Muscle layer of colon (tissue), 2 donors: ENCODE results near the gene UNC119.

Experiments used
- H3K27ac ChIP-seq: one replicate; pipeline ENCODE4 v1.7.0; 2013; ENCODE audit warnings: low read depth, mild to moderate bottlenecking, low read length, moderate library complexity
- H3K27me3 ChIP-seq, 2 donors: one replicate each; pipeline ENCODE4 v1.7.0; 2013; ENCODE audit warnings: low read length in 2 of 2, mild to moderate bottlenecking in 2 of 2; ENCODE audit not compliant: insufficient read depth in 2 of 2, control insufficient read depth in 1 of 2
- H3K36me3 ChIP-seq: one replicate; pipeline ENCODE4 v1.7.0; 2013; ENCODE audit warnings: mild to moderate bottlenecking, low read length; ENCODE audit not compliant: insufficient read depth
- H3K4me1 ChIP-seq: one replicate; pipeline ENCODE4 v1.7.0; 2013; ENCODE audit warnings: mild to moderate bottlenecking, low read length; ENCODE audit not compliant: insufficient read depth
- H3K4me3 ChIP-seq, 2 donors: one replicate each; pipeline ENCODE4 v1.7.0; 2013; ENCODE audit warnings: low read length in 2 of 2, low read depth in 1 of 2, mild to moderate bottlenecking in 1 of 2, moderate library complexity in 1 of 2
- H3K9ac ChIP-seq: one replicate; pipeline ENCODE4 v1.7.0; 2013; ENCODE audit warnings: low read length
- H3K9me3 ChIP-seq: one replicate; pipeline ENCODE4 v1.7.0; 2013; ENCODE audit warnings: mild to moderate bottlenecking, low read length
- donor health status: abdominal sarcoma.
- donor health status: Adenocarcinoma of cecum.

UNC119 gene

GRCh38 chr17:28571361-28572122, 19.1 kb upstream of the UNC119 start, which contains the start of gene PIGS:
PIGS (minus strand) TSS chr17:28571524; CDS start chr17:28571496, 28 bp downstream.
- Histone ChIP-seq H3K27ac (peak within 1 kb of the TSS; percentile 79), H3K36me3 (peaks cover 6% of the 10 kb centered on the region), H3K9ac (peak within 1 kb of the TSS; percentile 94), H3K4me1 (peaks cover 7% of the 10 kb centered on the region), H3K9me3 (no peaks in the 10 kb centered on the region), H3K4me3 (peak within 1 kb of the TSS; percentile 66 to 88), H3K27me3 (no peaks in the 10 kb centered on the region)

GRCh38 chr17:28570716-28571360, 18.4 kb upstream of the UNC119 start:
- no peaks in the 10 kb centered on the region for H3K9me3 ChIP-seq
- H3K27ac ChIP-seq: peak overlapping the region; percentile 75
- peaks cover 6% of the 10 kb centered on the region for H3K36me3 ChIP-seq
- peak overlapping the region; percentile 66 to 88 for H3K4me3 ChIP-seq
- no peaks in the 10 kb centered on the region for H3K27me3 ChIP-seq
- H3K9ac ChIP-seq: peak overlapping the region; percentile 94
- peaks cover 7% of the 10 kb centered on the region for H3K4me1 ChIP-seq

- H3K4me3 ChIP-seq: no peak overlapping the region
- H3K9ac ChIP-seq: no peak overlapping the region
- peaks cover 6% of the 10 kb centered on the region for H3K36me3 ChIP-seq
- H3K27ac ChIP-seq: no peak overlapping the region
- H3K4me1 ChIP-seq: peaks cover 7% of the 10 kb centered on the region
- H3K9me3 ChIP-seq: no peaks in the 10 kb centered on the region
- H3K27me3 ChIP-seq: no peaks in the 10 kb centered on the region
These were observed 17.0 kb upstream of the UNC119 start for GRCh38 chr17:28569446-28569845.

GRCh38 chr17:28567604-28568003, 15.2 kb upstream of the UNC119 start:
- no peak overlapping the region for H3K9ac ChIP-seq
- no peak overlapping the region for H3K4me3 ChIP-seq
- H3K9me3 ChIP-seq: no peaks in the 10 kb centered on the region
- peaks cover 15% of the 10 kb centered on the region for H3K36me3 ChIP-seq
- H3K4me1 ChIP-seq: peaks cover 7% of the 10 kb centered on the region
- H3K27ac ChIP-seq: no peak overlapping the region
- no peaks in the 10 kb centered on the region for H3K27me3 ChIP-seq

GRCh38 chr17:28563475-28563874, 11.1 kb upstream of the UNC119 start:
- Histone ChIP-seq H3K27me3 (no peaks in the 10 kb centered on the region), H3K27ac (no peak overlapping the region), H3K9ac (no peak overlapping the region), H3K4me1 (no peaks in the 10 kb centered on the region), H3K36me3 (peaks cover 29% of the 10 kb centered on the region), H3K9me3 (no peaks in the 10 kb centered on the region), H3K4me3 (no peak overlapping the region)

- Histone ChIP-seq H3K27ac (no peak overlapping the region), H3K4me1 (peaks cover 12% of the 10 kb centered on the region), H3K9ac (no peak overlapping the region), H3K27me3 (no peaks in the 10 kb centered on the region), H3K36me3 (peaks cover 53% of the 10 kb centered on the region), H3K9me3 (no peaks in the 10 kb centered on the region), H3K4me3 (no peak overlapping the region)
These were observed 2.6 kb upstream of the UNC119 start for GRCh38 chr17:28555022-28555421.

DNA sequence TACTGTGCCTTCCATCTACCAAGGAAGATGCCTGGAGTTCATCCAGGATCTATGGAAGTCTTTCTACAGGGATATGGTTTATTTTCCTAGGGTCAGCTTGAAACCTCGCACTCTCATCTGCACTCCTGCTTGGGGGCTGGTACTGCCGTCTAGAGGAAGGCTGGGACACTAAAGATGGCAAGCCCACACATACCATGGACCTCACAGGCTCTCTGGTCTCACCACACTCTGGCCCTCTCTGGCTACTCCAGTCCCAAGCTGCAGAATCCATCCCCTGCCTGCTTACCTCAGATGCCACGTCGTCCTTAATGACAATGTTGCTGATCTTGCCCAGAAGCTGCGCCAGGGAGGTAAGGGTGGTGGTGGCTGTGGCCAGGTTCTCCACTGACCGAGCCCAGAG, 2.1 kb upstream of the UNC119 start:
- Histone ChIP-seq H3K27me3 (no peaks in the 10 kb centered on the region), H3K36me3 (peaks cover 48% of the 10 kb centered on the region), H3K4me1 (peaks cover 12% of the 10 kb centered on the region), H3K9me3 (no peaks in the 10 kb centered on the region), H3K9ac (no peak overlapping the region), H3K27ac (no peak overlapping the region), H3K4me3 (no peak overlapping the region)

- no peaks in the 10 kb centered on the region for H3K9me3 ChIP-seq
- no peak overlapping the region for H3K9ac ChIP-seq
- peaks cover 47% of the 10 kb centered on the region for H3K36me3 ChIP-seq
- H3K27me3 ChIP-seq: no peaks in the 10 kb centered on the region
- peaks cover 16% of the 10 kb centered on the region for H3K4me1 ChIP-seq
- H3K27ac ChIP-seq: no peak overlapping the region
- H3K4me3 ChIP-seq: peak overlapping the region; percentile 7 to 42
These were observed 629 bp upstream of the UNC119 start for GRCh38 chr17:28553000-28553505.

GRCh38 chr17:28551421-28552175, 826 bp downstream of the UNC119 start:
- H3K4me3 ChIP-seq: peak overlapping the region; percentile 63 to 77
- H3K27me3 ChIP-seq: no peaks in the 10 kb centered on the region
- peaks cover 16% of the 10 kb centered on the region for H3K4me1 ChIP-seq
- H3K27ac ChIP-seq: no peak overlapping the region
- no peak overlapping the region for H3K9ac ChIP-seq
- peaks cover 33% of the 10 kb centered on the region for H3K36me3 ChIP-seq
- H3K9me3 ChIP-seq: no peaks in the 10 kb centered on the region

DNA sequence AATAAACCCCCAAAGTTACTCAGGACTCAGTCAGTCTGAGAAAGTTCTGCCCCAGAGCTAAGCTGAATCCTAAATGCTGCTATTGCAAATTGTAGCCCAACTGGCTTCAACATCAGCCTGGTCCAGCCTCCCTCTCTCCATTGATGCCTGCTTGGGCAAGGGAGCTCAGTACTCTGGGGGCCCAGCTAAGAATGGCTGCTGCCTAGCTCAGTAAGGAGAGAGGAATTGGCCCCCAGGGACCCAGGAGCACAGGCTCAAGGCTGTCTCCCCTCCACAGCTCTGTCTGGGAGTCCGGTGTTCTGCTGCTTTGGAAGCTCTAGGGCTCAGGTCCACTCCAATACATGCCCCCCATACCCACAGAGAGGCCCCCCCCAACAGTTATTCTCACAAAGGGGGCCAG, 1.6 kb downstream of the UNC119 start:
- no peak overlapping the region for H3K27ac ChIP-seq
- H3K9me3 ChIP-seq: no peaks in the 10 kb centered on the region
- no peak overlapping the region for H3K9ac ChIP-seq
- H3K27me3 ChIP-seq: no peaks in the 10 kb centered on the region
- peaks cover 26% of the 10 kb centered on the region for H3K36me3 ChIP-seq
- H3K4me3 ChIP-seq: no peak overlapping the region
- peaks cover 16% of the 10 kb centered on the region for H3K4me1 ChIP-seq
